ENCODE data around the gene TRAF5. TPM values are rescaled to one million over a fixed set of nuclear protein-coding genes. Genes with fewer than 3 reads are reported as not detected.

TRAF5 gene
- total RNA-seq, 1 experiment from 2014 or later: 22.2 TPM

- POLR2A ChIA-PET: no interaction called here
- ATAC-seq: no peak
- no peaks in the 10 kb centered on the region for H3K9me3 Mint-ChIP-seq
These were observed 6.7 kb upstream of the TRAF5 start for GRCh38 chr1:211319892-211320291.

DNA sequence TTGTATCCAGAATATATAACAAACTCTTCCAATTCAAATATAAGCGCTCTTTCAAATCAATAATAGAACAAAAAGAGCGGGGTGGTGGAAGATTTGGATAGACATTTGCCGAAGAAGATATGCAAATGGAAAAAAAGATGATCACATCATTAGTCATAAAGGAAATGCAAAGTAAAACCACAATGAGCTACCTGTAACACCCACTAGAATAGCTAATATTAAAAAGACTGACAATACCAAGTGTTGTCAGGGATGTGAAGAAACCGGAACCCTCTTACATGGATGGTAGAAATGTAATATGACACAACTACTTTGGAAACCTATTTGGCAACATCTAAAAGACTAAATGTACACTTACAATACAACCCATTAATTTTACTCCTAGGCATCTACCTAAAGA is 5.7 kb upstream of the TRAF5 start:
- Mint-ChIP-seq H3K36me3 (no peaks in the 10 kb centered on the region), H3K27ac (no peak overlapping the region), H3K27me3 (ENCODE audit: low read depth) (peaks cover 7% of the 10 kb centered on the region), H3K4me3 (no peak overlapping the region), H3K4me1 (peaks cover 9% of the 10 kb centered on the region), H3K9me3 (no peaks in the 10 kb centered on the region)
- DNase-seq (ENCODE audit: low spot score) (no peak), ATAC-seq (no peak)
- ChIA-PET CTCF (no interaction called here), POLR2A (no interaction called here)
- no peak for TF ChIP-seq USF2 (CRISPR knock-in tag; IDR thresholded peaks at IDR 0.05)
- TF ChIP-seq ZNF263 (CRISPR knock-in tag; IDR thresholded peaks at IDR 0.05; ENCODE audit: low read depth): no peak
- TF ChIP-seq, protein P1, sequence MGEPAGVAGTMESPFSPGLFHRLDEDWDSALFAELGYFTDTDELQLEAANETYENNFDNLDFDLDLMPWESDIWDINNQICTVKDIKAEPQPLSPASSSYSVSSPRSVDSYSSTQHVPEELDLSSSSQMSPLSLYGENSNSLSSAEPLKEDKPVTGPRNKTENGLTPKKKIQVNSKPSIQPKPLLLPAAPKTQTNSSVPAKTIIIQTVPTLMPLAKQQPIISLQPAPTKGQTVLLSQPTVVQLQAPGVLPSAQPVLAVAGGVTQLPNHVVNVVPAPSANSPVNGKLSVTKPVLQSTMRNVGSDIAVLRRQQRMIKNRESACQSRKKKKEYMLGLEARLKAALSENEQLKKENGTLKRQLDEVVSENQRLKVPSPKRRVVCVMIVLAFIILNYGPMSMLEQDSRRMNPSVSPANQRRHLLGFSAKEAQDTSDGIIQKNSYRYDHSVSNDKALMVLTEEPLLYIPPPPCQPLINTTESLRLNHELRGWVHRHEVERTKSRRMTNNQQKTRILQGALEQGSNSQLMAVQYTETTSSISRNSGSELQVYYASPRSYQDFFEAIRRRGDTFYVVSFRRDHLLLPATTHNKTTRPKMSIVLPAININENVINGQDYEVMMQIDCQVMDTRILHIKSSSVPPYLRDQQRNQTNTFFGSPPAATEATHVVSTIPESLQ (CRISPR knock-in tag; IDR thresholded peaks at IDR 0.05): no peak
- TF ChIP-seq TP53 (CRISPR knock-in tag; IDR thresholded peaks at IDR 0.05): no peak
- no peak for TF ChIP-seq TEAD1 (CRISPR knock-in tag; IDR thresholded peaks at IDR 0.05)
- TF ChIP-seq ZNF219 (CRISPR knock-in tag; IDR thresholded peaks at IDR 0.05; ENCODE audit: borderline replicate concordance): no peak
- TF ChIP-seq ZNF281 (CRISPR knock-in tag; IDR thresholded peaks at IDR 0.05): no peak
- no peak for TF ChIP-seq ZBTB21 (CRISPR knock-in tag; IDR thresholded peaks at IDR 0.05; ENCODE audit: borderline replicate concordance)
- TF ChIP-seq AR (CRISPR knock-in tag; IDR thresholded peaks at IDR 0.05): no peak
- no peak for TF ChIP-seq CTCF (IDR thresholded peaks at IDR 0.05)
- TF ChIP-seq, protein P2, sequence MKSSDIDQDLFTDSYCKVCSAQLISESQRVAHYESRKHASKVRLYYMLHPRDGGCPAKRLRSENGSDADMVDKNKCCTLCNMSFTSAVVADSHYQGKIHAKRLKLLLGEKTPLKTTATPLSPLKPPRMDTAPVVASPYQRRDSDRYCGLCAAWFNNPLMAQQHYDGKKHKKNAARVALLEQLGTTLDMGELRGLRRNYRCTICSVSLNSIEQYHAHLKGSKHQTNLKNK (CRISPR knock-in tag; IDR thresholded peaks at IDR 0.05): no peak
- TF ChIP-seq FOXP1 (CRISPR knock-in tag; IDR thresholded peaks at IDR 0.05; ENCODE audit: borderline replicate concordance): no peak

More at GRCh38 chr1:211319892-211320291, 6.7 kb upstream of the TRAF5 start:
- CTCF ChIA-PET: no interaction called here
- H3K4me3 Mint-ChIP-seq: no peak overlapping the region
- no peaks in the 10 kb centered on the region for H3K27me3 Mint-ChIP-seq (ENCODE audit: low read depth)
- no peaks in the 10 kb centered on the region for H3K36me3 Mint-ChIP-seq
- H3K27ac Mint-ChIP-seq: no peak overlapping the region
- H3K4me1 Mint-ChIP-seq: 0 out of 2 replicates have a peak, but pooled peaks cover 3% of the 10 kb centered on the region
- no peak for DNase-seq (ENCODE audit: low spot score)
- TF ChIP-seq EMX1 (CRISPR knock-in tag; IDR thresholded peaks at IDR 0.05) (no peak), ZBTB43 (CRISPR knock-in tag; IDR thresholded peaks at IDR 0.05) (no peak), HMGXB4 (CRISPR knock-in tag; IDR thresholded peaks at IDR 0.05) (no peak), NR2C2 (CRISPR knock-in tag; IDR thresholded peaks at IDR 0.05) (no peak), TP53 (CRISPR knock-in tag; IDR thresholded peaks at IDR 0.05) (no peak)
